ENCODE data around the gene SORCS1.

SORCS1 gene

GRCh38 chr10:106992055-106992454 lies 172.5 kb downstream of the SORCS1 start:
- POLR2A ChIA-PET = no interaction called here
- CTCF ChIA-PET = interaction anchor here (1.1 to 1.5 kb wide), 3 partner anchors 12 to 35 kb away, joined by 4 to 5 read pairs (median 4); no protein-coding TSS in a partner anchor
- no peak for TF ChIP-seq CTCF (IDR thresholded peaks at IDR 0.05; ENCODE audit: control extremely low read depth, extremely low read depth, low read depth, missing control alignments)
- no peak for DNase-seq (ENCODE audit: extremely low spot score)

GRCh38 chr10:106991091-106991490 lies 173.4 kb downstream of the SORCS1 start:
- POLR2A ChIA-PET = no interaction called here
- no peak for TF ChIP-seq CTCF (IDR thresholded peaks at IDR 0.05; ENCODE audit: control extremely low read depth, extremely low read depth, low read depth, missing control alignments)
- no peak for DNase-seq (ENCODE audit: extremely low spot score)
- CTCF ChIA-PET = interaction anchor here (1.1 to 1.5 kb wide), 3 partner anchors 9 to 34 kb away, joined by 3 to 5 read pairs (median 4); no protein-coding TSS in a partner anchor

- ChIA-PET POLR2A (no interaction called here), CTCF (interaction anchor here (2.2 kb wide), 1 partner anchor 15 kb away, joined by 5 read pairs; no protein-coding TSS in a partner anchor)
- no peak for TF ChIP-seq CTCF (IDR thresholded peaks at IDR 0.05; ENCODE audit: control extremely low read depth, extremely low read depth, low read depth, missing control alignments)
- no peak for DNase-seq (ENCODE audit: extremely low spot score)
These were observed 177.1 kb downstream of the SORCS1 start for GRCh38 chr10:106987362-106987761.

- DNase-seq (ENCODE audit: extremely low spot score) = no peak
- no peak for TF ChIP-seq CTCF (IDR thresholded peaks at IDR 0.05; ENCODE audit: control extremely low read depth, extremely low read depth, low read depth, missing control alignments)
- POLR2A ChIA-PET = no interaction called here
- CTCF ChIA-PET = interaction anchor here (1.1 kb wide), 2 partner anchors 9 to 28 kb away, joined by 3 read pairs; no protein-coding TSS in a partner anchor
These were observed 182.2 kb downstream of the SORCS1 start for GRCh38 chr10:106982268-106982667.

GRCh38 chr10:106981452-106982075 lies 182.9 kb downstream of the SORCS1 start:
- CTCF ChIA-PET = interaction anchor here (0.8 to 2.2 kb wide), 5 partner anchors 21 to 276 kb away, joined by 3 to 11 read pairs (median 6); no protein-coding TSS in a partner anchor

More at GRCh38 chr10:106981452-106982075, 182.9 kb downstream of the SORCS1 start:
- no peak for DNase-seq (ENCODE audit: extremely low spot score)
- POLR2A ChIA-PET = no interaction called here
- no peak for TF ChIP-seq CTCF (IDR thresholded peaks at IDR 0.05; ENCODE audit: control extremely low read depth, extremely low read depth, low read depth, missing control alignments)
